GM18867 (cell line): ENCODE results near the gene PTGES.

ENCODE experiments used
- ATAC-seq: cut with Tn5 transposase; IDR thresholded peaks from one replicate; pipeline ENCODE4 v1.9.1; 2021; ENCODE audit warnings: mild to moderate bottlenecking, moderate library complexity; ENCODE audit not compliant: unreplicated experiment

Gene PTGES

DNA sequence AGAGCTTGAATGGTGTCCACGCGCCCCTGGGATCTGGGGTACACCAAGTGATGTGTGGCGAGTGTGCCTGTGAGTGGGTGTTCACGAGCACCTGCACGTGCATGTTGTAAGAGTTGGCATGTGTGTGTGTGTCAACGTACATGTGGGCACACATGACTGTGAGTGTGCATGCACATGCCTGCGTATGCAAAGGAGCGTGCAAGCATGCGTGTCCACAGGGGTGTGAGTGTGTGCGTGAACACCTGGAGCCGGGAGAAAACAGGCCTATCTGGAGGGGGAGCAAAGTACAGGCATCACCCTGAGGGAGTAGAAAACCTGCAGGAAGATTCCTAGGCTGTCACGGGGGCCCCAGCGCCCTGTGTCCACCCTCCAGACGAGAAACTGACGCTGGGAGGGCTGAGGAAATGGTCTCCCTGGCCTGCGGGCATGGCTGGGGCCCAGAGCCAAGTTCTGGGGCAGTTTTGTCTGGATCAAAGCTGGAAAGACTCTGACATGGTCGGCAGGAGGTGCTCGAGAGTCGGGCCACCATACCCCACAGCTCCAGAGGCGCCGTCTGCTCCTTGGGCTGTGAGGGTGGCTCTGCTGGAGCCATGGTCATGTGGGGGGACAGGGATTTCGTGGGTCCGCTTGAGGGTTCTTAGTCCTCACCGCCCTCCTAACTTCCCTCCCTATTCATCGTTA is 31.8 kb downstream of the PTGES start:
- no peak for ATAC-seq

DNA sequence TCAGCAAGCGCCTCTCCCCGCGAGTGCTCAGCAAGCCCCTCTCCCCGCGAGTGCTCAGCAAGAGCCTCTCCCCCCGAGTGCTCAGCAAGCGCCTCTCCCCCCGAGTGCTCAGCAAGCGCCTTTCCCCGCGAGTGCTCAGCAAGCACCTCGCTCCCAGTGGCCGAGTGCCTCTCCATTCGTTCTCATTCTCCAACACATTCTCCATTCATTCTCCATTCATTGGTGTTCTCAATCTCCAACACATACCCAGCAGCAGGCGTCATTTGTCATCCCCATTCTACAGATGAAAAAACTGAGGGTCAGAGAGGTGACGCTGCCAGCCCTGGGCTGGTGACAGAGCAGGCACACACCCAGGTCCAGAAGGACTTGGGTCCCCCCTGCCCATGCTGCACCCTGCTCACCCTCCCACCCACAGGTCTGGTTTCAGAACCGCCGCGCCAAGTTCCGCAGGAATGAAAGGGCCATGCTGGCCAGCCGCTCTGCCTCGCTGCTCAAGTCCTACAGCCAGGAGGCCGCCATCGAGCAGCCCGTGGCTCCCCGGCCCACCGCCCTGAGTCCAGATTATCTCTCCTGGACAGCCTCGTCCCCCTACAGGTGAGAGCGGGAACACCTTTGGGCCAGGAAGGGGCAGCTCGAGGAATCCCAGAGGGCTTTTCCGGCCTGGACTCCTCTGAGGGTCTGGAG is 32.5 kb downstream of the PTGES start:
- no peak for ATAC-seq

DNA sequence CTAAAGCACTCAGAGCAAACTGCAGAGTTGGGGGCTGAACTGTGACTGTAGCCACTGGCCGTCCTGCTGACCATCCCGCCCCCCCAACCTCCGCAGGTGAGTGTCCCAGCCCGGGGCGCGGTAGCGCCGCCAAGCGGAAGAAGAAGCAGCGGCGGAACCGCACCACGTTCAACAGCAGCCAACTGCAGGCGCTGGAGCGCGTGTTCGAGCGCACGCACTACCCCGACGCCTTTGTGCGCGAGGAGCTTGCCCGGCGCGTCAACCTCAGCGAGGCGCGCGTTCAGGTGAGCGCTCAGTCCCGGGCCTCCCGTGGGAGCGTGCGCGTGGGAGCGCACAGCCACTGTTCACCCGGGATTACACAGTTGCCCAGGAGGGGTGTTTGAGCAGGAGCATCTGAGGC is 33.7 kb downstream of the PTGES start:
- no peak for ATAC-seq

DNA sequence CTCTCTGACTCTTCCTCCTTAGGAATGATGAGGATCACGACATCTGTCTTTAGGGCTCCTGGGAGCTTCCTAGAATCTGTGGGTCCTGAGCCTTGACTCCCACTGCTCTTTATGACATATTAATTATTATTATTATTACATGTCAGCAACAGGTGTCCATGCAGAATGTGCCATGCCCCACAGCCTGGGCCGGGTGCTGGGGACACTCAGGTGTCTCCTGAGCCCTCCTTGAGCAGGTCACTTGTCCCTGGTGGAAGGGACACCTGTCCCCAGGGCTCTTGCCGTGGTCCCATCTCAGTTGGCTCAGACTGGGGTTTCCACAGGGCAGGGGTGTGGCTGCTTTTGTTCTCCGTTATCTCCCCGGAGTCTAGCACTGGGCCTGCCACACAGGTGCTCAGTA is 34.2 kb downstream of the PTGES start:
- ATAC-seq: no peak

DNA sequence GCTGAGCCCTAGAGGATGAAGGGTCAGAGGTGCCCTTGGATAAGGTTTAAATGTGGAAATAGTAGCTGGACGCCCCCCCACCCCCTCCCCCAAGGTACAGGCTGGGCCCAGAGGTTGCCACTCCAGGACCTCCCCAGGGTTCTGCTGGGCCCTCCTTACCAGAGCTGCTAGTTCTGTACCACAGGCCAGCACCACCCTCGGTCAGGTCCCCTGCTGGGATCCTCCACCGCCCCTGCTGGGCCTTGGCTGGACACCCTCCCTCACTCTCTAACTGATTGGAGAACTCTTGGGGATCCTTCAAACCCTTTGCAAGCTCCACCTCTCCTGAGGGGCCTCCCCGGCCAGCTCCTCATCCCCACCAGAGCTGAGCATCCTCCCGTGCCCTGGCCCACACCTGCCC is 34.9 kb downstream of the PTGES start:
- ATAC-seq: no peak

DNA sequence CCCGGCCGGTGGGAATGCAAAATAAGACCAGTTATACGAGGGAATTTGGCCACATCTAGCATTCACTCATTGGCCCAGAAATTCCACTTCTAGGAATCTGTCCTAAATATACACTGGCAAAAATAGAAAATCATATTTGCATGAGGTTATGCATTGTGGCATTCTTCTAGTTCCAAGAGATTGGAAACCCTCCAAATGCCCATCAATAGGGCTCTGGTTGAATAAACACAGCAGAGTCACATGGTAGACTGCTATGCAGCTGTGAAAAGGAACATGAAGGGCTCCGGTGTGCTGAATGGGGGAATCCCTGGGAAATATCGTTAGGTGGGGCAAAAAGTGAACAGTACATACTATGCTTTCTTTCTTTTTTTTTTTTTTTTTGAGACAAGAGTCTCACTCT is 36.8 kb downstream of the PTGES start:
- ATAC-seq: no peak

DNA sequence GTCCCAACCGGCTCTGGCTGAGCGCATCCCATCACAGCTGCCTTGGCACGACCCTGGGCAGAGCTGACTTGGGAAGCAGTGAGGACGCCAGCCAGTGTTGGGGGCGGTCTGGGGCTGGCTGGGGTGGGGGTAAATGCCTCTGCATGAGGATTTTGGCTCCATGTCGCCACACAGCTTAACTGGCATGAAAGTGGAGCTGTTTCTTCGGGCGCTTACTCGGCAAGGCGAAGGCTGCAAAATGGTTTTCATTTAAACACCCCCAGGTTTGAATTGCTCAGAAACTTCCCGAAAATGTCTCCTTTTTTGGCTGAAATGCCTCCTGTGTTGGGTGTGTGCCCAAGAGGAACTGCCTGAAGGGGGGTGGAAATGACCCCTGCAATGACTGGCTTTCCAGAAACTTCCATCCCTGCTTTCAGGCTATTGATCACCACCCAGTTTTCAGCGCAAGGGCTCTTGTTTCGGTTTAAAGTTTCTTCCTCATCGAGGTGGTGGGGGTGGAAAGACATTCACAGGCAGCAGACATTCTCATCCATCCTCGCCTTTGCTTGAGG is 38.3 kb downstream of the PTGES start:
- ATAC-seq: no peak

DNA sequence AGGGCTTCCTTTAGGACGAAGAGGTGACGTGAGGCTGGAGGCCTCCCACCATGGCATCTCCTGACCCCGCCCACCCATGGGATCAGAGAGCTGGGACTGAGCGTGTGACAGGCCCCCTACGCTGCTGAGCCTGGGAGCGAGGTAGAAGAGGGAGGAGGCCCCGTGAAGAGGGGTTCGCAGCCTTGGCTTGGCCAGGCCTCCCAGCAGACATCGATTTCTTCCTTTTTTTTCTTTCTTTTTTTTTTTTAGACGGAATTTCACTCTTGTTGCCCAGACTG is 39.5 kb downstream of the PTGES start:
- no peak for ATAC-seq

DNA sequence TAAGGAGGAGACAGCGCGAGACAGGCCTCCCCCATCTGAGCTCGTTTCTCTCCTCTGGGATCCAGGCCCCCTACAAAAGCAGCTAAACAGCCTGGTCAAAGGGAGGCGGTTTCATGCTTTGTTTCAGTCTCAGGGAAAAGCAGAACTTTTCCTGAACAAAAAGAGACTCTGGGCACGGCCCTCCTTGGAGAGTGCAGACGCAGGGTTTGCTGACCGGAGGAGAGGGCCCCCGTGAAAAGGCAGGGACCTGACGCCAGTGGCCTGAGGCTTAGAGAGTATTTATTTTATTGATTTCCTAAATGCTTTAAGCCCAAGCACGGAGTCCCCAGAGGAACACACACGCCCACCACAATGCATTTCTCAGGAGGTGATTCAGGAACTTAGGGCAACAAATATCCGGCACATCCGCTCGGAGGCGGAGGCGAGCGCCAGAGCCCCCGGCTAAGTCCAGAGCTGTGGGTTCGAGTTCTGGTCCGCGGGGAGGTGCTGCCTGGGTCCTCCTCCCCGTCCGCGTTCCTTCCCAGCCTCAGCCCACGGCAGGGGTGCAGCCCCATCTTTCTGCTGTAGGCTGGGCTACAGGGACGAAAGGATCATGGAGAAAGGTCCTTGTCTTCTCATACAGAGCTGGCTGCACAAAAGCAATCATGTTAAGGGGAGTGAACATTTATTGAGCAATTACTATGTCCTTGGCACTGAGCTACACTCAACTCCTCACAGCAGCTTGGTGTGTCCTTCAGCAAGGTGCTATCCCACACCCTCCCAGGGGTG is 40.0 kb downstream of the PTGES start:
- ATAC-seq: no peak

DNA sequence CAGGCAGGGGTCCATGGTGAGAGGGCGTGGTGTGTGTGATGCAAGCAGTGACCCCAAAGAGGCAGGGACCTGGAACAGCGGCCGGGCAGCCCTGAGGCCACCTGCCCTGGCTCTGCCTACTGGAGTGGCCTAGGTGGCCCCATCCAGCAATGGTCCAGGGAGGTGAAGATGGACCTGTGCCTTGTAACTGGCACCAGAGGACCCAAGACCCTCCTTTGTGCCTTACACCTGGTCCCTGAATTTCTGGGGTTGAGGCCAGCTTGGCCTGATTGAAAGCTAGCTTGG is 42.7 kb downstream of the PTGES start:
- no peak for ATAC-seq

DNA sequence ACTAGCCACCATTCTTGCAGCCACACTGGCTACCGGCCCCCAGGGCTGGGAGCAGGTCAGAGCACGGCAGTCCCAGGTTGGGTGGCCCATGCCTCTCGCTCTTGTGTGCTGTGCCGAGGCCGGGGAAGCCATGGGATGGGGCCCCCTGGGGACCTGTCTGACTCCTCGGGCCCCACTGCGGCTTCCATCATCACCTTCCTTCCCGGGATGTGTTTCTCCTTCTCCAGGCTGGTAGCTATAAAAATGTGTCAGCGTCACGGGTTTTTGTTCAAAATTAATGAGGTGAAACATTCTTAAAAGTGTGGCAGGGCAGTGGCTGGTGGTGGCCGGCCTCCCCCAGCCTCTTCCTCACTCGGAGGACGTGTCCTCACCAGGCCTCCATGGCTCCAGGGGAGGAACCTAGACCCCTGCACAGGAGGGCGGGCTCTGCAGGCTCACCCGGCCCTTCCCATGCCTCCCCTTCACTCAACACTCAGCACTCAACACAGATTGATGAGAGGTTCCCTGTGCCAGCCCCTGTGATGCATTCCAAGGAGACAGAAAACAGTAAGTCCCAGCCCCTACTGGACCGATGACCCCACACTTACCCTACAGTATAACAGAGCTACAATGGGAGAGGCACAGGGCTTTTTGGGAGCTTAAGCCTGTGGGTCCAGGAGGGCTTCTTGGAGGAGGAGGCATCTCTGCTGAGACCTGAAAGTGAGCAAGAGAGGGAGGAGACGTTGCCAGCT is 43.2 kb downstream of the PTGES start:
- no peak for ATAC-seq

DNA sequence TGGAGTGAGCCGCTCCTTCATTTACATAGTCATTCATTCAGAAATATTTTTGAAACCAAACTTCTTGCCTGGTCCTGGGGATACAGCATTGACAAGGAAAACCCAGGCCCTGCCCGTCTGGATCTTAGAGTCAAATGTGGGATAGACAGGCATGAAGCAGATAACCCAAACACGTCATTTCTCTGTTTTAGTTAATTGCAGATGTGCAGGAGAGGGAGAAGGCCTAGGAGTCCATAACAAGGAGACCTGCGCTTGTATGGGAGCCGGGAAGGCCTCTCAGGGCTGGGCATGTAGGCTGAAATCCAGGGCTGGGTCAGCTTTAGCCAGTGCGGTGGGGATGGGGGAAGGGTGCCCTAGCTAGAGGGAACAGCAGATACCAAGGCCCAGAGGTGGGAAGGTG is 44.0 kb downstream of the PTGES start:
- ATAC-seq: no peak

DNA sequence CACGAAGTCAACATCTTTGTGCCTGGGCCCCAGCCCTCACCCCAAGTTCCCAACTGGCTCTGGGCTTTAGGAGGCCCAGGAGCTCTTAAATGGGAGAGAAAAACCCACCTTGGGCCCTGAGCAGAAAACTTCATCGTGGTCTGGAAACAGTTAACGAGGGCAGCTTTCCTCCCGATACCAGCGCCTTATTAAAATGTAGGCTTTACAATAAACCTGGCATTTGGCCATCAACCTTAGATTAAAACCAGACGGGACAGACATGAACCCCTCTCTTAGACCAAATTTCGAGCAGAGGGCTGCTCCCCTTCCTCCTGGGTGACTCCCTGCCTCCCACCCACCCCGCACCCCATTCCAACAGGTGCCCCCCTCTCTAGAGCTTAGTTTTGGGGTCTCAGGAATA is 48.0 kb downstream of the PTGES start:
- no peak for ATAC-seq

DNA sequence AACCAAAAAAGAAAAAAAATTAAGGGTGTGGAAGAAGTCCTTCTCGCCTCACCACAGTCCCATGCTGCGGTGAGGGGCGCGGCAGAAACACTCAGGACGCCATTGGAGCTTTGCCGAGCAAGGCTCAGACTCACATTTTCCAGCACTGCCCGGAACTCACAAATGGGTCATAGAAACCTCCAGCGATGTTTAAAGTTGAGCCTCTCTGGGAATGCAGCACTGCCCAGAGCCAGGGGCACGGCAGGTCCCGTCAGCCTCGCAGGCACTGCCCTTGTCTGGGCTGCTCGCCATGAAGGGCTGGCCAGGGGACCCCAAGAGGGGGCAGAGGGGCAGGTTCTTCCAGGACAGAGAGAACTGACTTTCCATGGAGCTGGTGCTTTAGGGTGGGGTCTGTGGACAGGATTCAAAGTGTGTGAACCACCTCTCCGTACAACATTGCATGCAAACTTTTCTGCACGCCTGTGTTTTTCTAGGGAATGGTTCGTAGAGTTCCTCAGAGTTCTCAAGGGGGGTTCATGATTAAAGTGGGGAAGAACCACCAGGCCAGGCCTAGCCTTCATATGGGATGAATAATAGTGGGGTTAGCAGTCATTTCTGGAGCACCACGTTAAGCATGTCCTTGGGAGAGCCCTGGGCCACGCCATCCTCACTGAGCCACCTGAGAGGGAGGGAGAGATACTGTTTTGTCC is 49.0 kb downstream of the PTGES start:
- no peak for ATAC-seq

DNA sequence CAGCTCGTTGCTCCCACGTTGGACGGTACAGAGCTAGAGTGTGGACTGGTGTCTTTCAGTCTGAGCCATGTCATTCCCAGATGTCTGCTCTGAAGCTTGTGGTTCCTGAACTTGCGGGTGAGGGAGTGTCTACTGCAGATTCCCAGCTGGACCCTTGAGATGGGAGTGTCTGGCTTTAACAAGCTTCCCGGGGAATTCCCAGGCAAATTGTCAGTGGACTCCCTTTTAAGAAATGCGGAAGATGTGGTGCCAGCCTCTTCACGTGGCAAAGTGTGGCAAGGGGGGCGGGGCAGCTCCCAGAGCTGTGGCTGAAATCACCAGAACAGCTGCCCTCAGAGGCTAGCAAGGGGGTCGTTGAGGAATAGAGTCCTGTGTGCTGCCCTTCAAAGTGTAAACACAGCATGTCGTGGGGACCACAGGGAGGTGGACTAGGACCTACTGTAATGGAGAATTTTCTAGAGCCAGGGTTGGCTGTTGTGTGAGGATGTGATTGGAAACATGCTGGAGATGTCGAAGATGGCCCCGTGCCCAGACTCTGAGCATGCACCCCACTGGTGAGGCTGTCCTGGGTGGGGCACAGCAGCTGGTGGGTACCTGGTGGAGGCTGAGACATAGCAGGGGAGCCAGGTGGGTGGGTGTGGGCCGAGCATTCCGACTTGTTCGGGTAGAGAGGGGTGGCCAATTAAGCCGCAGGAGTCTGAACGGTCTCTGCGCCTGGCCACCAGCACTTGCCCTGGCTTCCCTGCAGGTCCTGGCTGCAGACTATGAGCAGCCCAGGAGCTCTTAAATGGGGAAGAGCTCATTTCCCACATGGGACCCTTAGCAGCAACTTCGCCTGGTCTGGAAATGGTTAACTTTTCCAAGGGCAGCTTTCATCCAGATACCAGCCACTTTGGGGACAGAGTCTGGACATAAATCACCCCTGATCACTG is 50.0 kb downstream of the PTGES start:
- no peak for ATAC-seq

DNA sequence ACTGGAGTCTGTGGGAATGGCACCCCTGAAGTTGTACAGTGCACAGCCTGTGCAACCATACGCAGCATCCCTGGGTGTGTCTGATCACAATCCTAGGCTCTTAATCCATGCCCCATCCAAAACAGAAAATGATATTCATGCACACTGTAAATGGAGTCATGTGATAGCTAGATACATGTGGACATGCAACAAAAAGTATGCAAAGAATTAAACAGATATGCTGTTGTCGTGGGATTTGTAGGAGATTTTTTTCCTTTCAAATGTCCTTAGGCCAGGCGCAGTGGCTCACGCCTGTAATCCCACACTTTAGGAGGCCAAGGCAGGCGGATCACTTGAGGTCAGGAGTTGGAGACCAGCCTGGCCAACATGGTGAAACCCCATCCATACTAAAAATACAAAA is 51.3 kb downstream of the PTGES start:
- ATAC-seq: no peak

DNA sequence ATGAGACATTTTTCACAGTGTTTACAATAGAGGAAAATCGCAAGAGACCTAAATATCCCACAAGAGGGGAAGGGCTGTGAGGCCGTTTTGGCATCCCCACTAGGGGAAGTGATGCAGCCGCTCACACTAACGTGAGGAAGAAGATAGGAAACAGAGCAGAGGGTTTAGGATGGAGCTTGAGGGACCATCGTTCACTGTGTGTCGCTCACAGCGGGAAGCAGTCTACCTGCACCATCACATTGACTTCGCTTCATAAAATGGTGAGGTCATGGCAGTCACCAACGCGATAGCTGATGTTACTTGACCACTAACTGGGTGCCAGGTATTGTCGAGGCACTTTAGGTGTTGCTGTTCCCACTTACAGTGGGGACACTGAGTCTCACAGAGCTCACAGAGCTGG is 51.8 kb downstream of the PTGES start:
- no peak for ATAC-seq

DNA sequence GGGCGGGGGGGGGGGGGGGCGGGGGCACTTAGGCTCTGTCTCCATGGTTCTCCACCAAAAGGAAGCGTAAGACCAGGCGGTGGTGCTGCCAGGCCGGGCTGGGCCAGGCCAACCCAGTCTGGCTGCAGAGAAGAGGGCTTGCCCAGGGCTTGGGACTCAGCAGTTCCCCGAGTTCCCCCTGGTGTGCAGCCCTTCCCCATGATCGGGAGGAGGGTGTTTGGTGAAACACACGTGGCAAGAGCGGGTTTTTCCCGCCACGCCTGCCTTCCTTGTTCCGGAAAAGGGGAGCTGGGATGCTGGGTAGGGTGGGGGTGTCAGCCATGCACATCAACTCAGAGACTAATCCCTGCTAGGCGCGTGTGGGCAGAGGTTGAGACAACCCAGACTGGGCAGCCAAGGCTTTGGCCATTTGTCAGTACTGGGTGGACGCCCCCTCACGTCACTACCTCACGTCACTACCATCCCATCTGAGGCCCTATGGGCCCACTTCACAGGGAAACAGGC is 54.5 kb downstream of the PTGES start:
- ATAC-seq: no peak

DNA sequence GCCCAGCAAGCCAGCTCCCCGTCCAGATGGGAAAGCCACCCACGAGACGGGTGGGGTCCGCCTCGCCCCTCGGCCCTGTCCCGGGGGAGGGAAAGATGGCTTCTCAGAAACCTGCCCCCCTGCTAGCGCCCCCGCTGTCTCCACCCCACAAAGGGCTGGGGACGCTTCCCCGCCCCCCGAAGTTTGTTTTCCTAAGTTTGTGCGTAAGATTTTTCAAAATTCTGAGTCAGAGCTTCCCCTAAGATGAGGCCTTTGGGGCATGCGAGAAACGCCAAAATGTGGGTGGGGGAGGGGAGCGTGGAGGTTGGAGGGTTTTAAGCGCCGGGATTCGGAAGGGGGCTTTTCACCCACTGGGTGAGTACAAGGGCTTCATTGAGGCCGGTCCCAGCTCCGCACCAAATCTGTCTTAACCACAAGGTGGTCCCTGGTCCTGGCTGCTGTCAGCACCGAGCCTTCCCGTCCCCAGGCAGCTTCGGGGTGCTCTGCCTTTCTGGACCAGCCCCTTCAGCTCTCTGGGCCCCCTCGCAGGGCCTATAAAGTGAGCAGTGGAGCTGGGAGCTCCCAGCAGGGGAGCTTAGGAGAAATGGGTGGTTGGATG is 55.1 kb downstream of the PTGES start:
- ATAC-seq: no peak
